GM23338 (cell line): ENCODE measurements around the gene SCO1. TPM values are rescaled to one million over a fixed set of nuclear protein-coding genes. Genes with fewer than 3 reads are reported as not detected.

Experiments
- ATAC-seq: fragments of 200-7000 bp; cut with Tn5 transposase; 3 replicates; pipeline ENCODE4 v1.9.1; 2020
- DNase-seq: peaks from one replicate; pipeline ENCODE4 v3.0.0-alpha.2; 2015; ENCODE audit warnings: low spot score
- H2AFZ ChIP-seq: fragments of 200-600 bp; sonication (generic); 2 replicates; pipeline ENCODE4 v1.8.0; 2016; ENCODE audit warnings: antibody characterized with exemption, mild to moderate bottlenecking, moderate library complexity
- H3F3A ChIP-seq: fragments of 200-600 bp; sonication (generic); replicated peaks from 2 replicates; pipeline ENCODE4 v1.8.0; 2017; ENCODE audit warnings: antibody characterized with exemption, mixed run types, low read depth
- H3K27ac ChIP-seq: fragments of 200-600 bp; sonication (generic); 2 replicates; pipeline ENCODE4 v1.6.1; 2016; ENCODE audit warnings: low read depth
- H3K27me3 ChIP-seq: fragments of 200-600 bp; sonication (generic); 2 replicates; pipeline ENCODE4 v1.8.0; 2016; ENCODE audit warnings: mild to moderate bottlenecking, mixed run types, moderate library complexity; ENCODE audit not compliant: insufficient read depth
- H3K36me3 ChIP-seq: fragments of 200-600 bp; sonication (generic); 2 replicates; pipeline ENCODE4 v1.8.0; 2016; ENCODE audit warnings: mild to moderate bottlenecking; ENCODE audit not compliant: insufficient read depth
- H3K4me1 ChIP-seq: fragments of 200-600 bp; sonication (generic); 2 replicates; pipeline ENCODE4 v1.8.0; 2016; ENCODE audit warnings: mild to moderate bottlenecking, moderate library complexity; ENCODE audit not compliant: insufficient read depth
- H3K4me2 ChIP-seq: fragments of 200-600 bp; sonication (generic); 2 replicates; pipeline ENCODE4 v1.7.1; 2017; ENCODE audit warnings: mixed run types
- H3K4me3 ChIP-seq: fragments of 200-600 bp; sonication (generic); 2 replicates; pipeline ENCODE4 v1.6.1; 2016; ENCODE audit warnings: mixed run types
- H3K79me2 ChIP-seq: fragments of 200-600 bp; sonication (generic); replicated peaks from 2 replicates; pipeline ENCODE4 v1.8.0; 2017; ENCODE audit warnings: mild to moderate bottlenecking; ENCODE audit not compliant: insufficient read depth
- H3K9me2 ChIP-seq: fragments of 200-600 bp; sonication (generic); 2 replicates; pipeline ENCODE4 v1.8.0; 2017; ENCODE audit not compliant: insufficient read depth
- H4K20me1 ChIP-seq: fragments of 200-600 bp; sonication (generic); replicated peaks from 2 replicates; pipeline ENCODE4 v1.8.0; 2017; ENCODE audit warnings: mild to moderate bottlenecking; ENCODE audit not compliant: insufficient read depth
- H3K27ac Mint-ChIP-seq: 2 replicates; pipeline ENCODE4 v1.8.0; 2020; ENCODE audit warnings: inconsistent platforms, mild to moderate bottlenecking, moderate library complexity, mixed read lengths
- H3K27me3 Mint-ChIP-seq: 3 replicates; pipeline ENCODE4 v1.8.0; 2022; ENCODE audit warnings: low read depth, mild to moderate bottlenecking, moderate library complexity, mixed read lengths, inconsistent platforms; ENCODE audit not compliant: insufficient read depth, poor library complexity
- H3K36me3 Mint-ChIP-seq: 3 replicates; pipeline ENCODE4 v1.8.0; 2021; ENCODE audit warnings: low read depth, mild to moderate bottlenecking, inconsistent platforms, moderate library complexity, mixed read lengths
- H3K4me1 Mint-ChIP-seq: 3 replicates; pipeline ENCODE4 v1.8.0; 2020; ENCODE audit warnings: mild to moderate bottlenecking, inconsistent platforms, mixed read lengths
- H3K4me3 Mint-ChIP-seq: 3 replicates; pipeline ENCODE4 v1.8.0; 2021; ENCODE audit warnings: moderate library complexity, mild to moderate bottlenecking, inconsistent platforms, mixed read lengths
- H3K9me3 Mint-ChIP-seq: 3 replicates; pipeline ENCODE4 v1.8.0; 2020; ENCODE audit warnings: moderate library complexity, mild to moderate bottlenecking, inconsistent platforms, mixed read lengths
- CTCF ChIP-seq, 2 experiments: fragments of 200-600 bp in 1 of 2; sonication (generic) in 1 of 2; conservative IDR thresholded peaks; 2 replicates each; pipeline versions ENCODE4 v1.5.1 to v1.6.1; 2016 to 2017; ENCODE audit warnings: antibody characterized with exemption in 2 of 2, low read depth in 2 of 2, mild to moderate bottlenecking in 2 of 2, moderate library complexity in 1 of 2
- EZH2 ChIP-seq: fragments of 200-600 bp; sonication (generic); IDR thresholded peaks from one replicate; pipeline ENCODE4 v1.8.0; 2017; ENCODE audit warnings: antibody characterized with exemption, mild to moderate bottlenecking, low read depth; ENCODE audit not compliant: unreplicated experiment
- POLR2AphosphoS5 ChIP-seq: IDR thresholded peaks from 2 replicates; pipeline ENCODE4 v1.6.1; 2016; ENCODE audit warnings: antibody characterized with exemption, low read depth
- STAT1 ChIP-seq: IDR thresholded peaks from one replicate; pipeline ENCODE4 v1.6.1; 2016; ENCODE audit warnings: antibody characterized with exemption; ENCODE audit not compliant: unreplicated experiment
- polyA plus RNA-seq: library from polyadenylated mRNA; unstranded; fragments of >200 nt; fragmentation: Nextera tagmentation; extraction: Ambion mirVana; gene quantifications from 2 replicates; pipeline ENCODE4 v1.2.1, GENCODE V29; 2016
- total RNA-seq: library from RNA; depleted of rRNA; stranded (reverse); fragments of >200 nt; shearing (Covaris generic); gene quantifications from 2 replicates; pipeline ENCODE4 v1.2.3, GENCODE V29; 2014
- TF ChIP-seq, protein P1 (sequence below): fragments of 250-450 bp; sonication (Bioruptor Pico); IDR thresholded peaks from 2 replicates; pipeline ENCODE4 v1.5.0; 2020; ENCODE audit warnings: mild to moderate bottlenecking, moderate library complexity

SCO1 gene
- total and polyA plus RNA-seq, 2 experiments from 2014 or later, result 43.9 to 72.5 TPM

GRCh38 chr17:10744501-10745000 lies 47.2 kb upstream of the SCO1 start:
- Histone ChIP-seq H4K20me1 (no peaks in the 10 kb centered on the region), H3K27me3 (no peaks in the 10 kb centered on the region), H3K79me2 (no peaks in the 10 kb centered on the region), H3K36me3 (no peaks in the 10 kb centered on the region), H3K9me2 (peaks cover 2% of the 10 kb centered on the region; the same call in 1 of the 2 replicates), H3K4me2 (no peak overlapping the region), H2AFZ (no peak overlapping the region), H3K4me3 (no peak overlapping the region), H3K4me1 (peaks cover 12% of the 10 kb centered on the region), H3F3A (no peaks in the 10 kb centered on the region), H3K27ac (no peak overlapping the region)
- Mint-ChIP-seq H3K27me3 (peaks cover 7% of the 10 kb centered on the region), H3K27ac (no peak overlapping the region), H3K36me3 (no peaks in the 10 kb centered on the region; the same call in 2 of the 3 replicates), H3K9me3 (0 out of 3 replicates have a peak, but pooled peaks cover 2% of the 10 kb centered on the region), H3K4me3 (no peak overlapping the region), H3K4me1 (peaks cover 13% of the 10 kb centered on the region)
- no peak for DNase-seq
- no peak for TF ChIP-seq EZH2
- TF ChIP-seq STAT1, result no peak
- TF ChIP-seq POLR2AphosphoS5, result no peak
- TF ChIP-seq, protein P1, sequence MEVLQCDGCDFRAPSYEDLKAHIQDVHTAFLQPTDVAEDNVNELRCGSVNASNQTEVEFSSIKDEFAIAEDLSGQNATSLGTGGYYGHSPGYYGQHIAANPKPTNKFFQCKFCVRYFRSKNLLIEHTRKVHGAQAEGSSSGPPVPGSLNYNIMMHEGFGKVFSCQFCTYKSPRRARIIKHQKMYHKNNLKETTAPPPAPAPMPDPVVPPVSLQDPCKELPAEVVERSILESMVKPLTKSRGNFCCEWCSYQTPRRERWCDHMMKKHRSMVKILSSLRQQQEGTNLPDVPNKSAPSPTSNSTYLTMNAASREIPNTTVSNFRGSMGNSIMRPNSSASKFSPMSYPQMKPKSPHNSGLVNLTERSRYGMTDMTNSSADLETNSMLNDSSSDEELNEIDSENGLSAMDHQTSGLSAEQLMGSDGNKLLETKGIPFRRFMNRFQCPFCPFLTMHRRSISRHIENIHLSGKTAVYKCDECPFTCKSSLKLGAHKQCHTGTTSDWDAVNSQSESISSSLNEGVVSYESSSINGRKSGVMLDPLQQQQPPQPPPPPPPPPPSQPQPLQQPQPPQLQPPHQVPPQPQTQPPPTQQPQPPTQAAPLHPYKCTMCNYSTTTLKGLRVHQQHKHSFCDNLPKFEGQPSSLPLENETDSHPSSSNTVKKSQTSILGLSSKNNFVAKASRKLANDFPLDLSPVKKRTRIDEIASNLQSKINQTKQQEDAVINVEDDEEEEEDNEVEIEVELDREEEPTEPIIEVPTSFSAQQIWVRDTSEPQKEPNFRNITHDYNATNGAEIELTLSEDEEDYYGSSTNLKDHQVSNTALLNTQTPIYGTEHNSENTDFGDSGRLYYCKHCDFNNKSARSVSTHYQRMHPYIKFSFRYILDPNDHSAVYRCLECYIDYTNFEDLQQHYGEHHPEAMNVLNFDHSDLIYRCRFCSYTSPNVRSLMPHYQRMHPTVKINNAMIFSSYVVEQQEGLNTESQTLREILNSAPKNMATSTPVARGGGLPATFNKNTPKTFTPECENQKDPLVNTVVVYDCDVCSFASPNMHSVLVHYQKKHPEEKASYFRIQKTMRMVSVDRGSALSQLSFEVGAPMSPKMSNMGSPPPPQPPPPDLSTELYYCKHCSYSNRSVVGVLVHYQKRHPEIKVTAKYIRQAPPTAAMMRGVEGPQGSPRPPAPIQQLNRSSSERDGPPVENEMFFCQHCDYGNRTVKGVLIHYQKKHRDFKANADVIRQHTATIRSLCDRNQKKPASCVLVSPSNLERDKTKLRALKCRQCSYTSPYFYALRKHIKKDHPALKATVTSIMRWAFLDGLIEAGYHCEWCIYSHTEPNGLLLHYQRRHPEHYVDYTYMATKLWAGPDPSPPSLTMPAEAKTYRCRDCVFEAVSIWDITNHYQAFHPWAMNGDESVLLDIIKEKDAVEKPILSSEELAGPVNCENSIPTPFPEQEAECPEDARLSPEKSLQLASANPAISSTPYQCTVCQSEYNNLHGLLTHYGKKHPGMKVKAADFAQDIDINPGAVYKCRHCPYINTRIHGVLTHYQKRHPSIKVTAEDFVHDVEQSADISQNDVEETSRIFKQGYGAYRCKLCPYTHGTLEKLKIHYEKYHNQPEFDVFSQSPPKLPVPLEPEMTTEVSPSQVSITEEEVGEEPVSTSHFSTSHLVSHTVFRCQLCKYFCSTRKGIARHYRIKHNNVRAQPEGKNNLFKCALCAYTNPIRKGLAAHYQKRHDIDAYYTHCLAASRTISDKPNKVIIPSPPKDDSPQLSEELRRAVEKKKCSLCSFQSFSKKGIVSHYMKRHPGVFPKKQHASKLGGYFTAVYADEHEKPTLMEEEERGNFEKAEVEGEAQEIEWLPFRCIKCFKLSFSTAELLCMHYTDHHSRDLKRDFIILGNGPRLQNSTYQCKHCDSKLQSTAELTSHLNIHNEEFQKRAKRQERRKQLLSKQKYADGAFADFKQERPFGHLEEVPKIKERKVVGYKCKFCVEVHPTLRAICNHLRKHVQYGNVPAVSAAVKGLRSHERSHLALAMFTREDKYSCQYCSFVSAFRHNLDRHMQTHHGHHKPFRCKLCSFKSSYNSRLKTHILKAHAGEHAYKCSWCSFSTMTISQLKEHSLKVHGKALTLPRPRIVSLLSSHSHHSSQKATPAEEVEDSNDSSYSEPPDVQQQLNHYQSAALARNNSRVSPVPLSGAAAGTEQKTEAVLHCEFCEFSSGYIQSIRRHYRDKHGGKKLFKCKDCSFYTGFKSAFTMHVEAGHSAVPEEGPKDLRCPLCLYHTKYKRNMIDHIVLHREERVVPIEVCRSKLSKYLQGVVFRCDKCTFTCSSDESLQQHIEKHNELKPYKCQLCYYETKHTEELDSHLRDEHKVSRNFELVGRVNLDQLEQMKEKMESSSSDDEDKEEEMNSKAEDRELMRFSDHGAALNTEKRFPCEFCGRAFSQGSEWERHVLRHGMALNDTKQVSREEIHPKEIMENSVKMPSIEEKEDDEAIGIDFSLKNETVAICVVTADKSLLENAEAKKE (CRISPR knock-in tag), result no peak
- TF ChIP-seq CTCF (conservative IDR thresholded peaks at IDR 0.05; ENCODE audit: low read depth in 2 of 2), result no peak
- ATAC-seq, result no peak
